Epithelial cell of esophagus (primary cell): Measurements from ENCODE around the gene VPS18.
A peak's percentile ranks its signal among the peaks of the same experiment; 100 is the strongest.

Experiments used
- DNase-seq: peaks from one replicate; pipeline ENCODE4 v3.0.0; 2010; ENCODE audit warnings: low read depth
- H3K4me3 ChIP-seq: 2 replicates; pipeline ENCODE4 v1.5.1; 2011; ENCODE audit warnings: mild to moderate bottlenecking, low read length, control low read depth
- CTCF ChIP-seq: IDR thresholded peaks from 2 replicates; pipeline ENCODE4 v1.5.1; 2011; ENCODE audit warnings: low read depth, mild to moderate bottlenecking, low read length, control low read depth, inconsistent platforms; ENCODE audit not compliant: insufficient read depth; ENCODE audit errors: missing control alignments

VPS18 gene

GRCh38 chr15:40902605-40903561, 8.6 kb downstream of the VPS18 start:
- no peak overlapping the region for H3K4me3 ChIP-seq
- TF ChIP-seq CTCF: no peak
- DNase-seq: peak; percentile 70

- DNase-seq: no peak
- no peak for TF ChIP-seq CTCF
Measured at GRCh38 chr15:40904552-40905201, 10.4 kb downstream of the VPS18 start.

GRCh38 chr15:40906091-40906990, 12.1 kb downstream of the VPS18 start:
- peak overlapping the region; percentile 15 for H3K4me3 ChIP-seq
- peak; percentile 49 for TF ChIP-seq CTCF
- peak; percentile 70 for DNase-seq

More at GRCh38 chr15:40904552-40905201, 10.4 kb downstream of the VPS18 start:
- H3K4me3 ChIP-seq: no peak overlapping the region

GRCh38 chr15:40906991-40907802, 12.9 kb downstream of the VPS18 start:
- DNase-seq: no peak
- TF ChIP-seq CTCF: no peak
- H3K4me3 ChIP-seq: peak overlapping the region; percentile 15

GRCh38 chr15:40908095-40908494, 13.8 kb downstream of the VPS18 start:
- TF ChIP-seq CTCF: no peak
- H3K4me3 ChIP-seq: no peak overlapping the region
- DNase-seq: no peak
